ENCODE data around the gene ROBO1. TPM values are rescaled to one million over a fixed set of nuclear protein-coding genes. Genes with fewer than 3 reads are reported as not detected.

Gene ROBO1
- total RNA-seq, 1 donor from 2014 or later: 31.7 TPM

GRCh38 chr3:78940626-78941025, 827.2 kb downstream of the ROBO1 start:
- ATAC-seq (no peak), DNase-seq (ENCODE audit: low spot score) (no peak)
- intact Hi-C loops (cut with DNase I): no loop called here

GRCh38 chr3:78940128-78940527, 827.7 kb downstream of the ROBO1 start:
- intact Hi-C loops (cut with DNase I): no loop called here
- no peak for DNase-seq (ENCODE audit: low spot score)
- no peak for ATAC-seq

GRCh38 chr3:78937475-78937874, 830.3 kb downstream of the ROBO1 start:
- DNase-seq (ENCODE audit: low spot score): no peak
- no peak for ATAC-seq
- intact Hi-C loops (cut with DNase I): no loop called here

GRCh38 chr3:78927759-78928158, 840.0 kb downstream of the ROBO1 start:
- ATAC-seq: no peak
- intact Hi-C loops (cut with DNase I): no loop called here

GRCh38 chr3:78926523-78926922, 841.3 kb downstream of the ROBO1 start:
- intact Hi-C loops (cut with DNase I): no loop called here
- ATAC-seq: no peak
- no peak for DNase-seq (ENCODE audit: low spot score)

More at GRCh38 chr3:78927759-78928158, 840.0 kb downstream of the ROBO1 start:
- no peak for DNase-seq (ENCODE audit: low spot score)

- ATAC-seq (no peak), DNase-seq (ENCODE audit: low spot score) (no peak)
- intact Hi-C loops (cut with DNase I): no loop called here
Measured at GRCh38 chr3:78924711-78925110, 843.1 kb downstream of the ROBO1 start.

GRCh38 chr3:78919021-78919755, 848.6 kb downstream of the ROBO1 start:
- no peak for ATAC-seq
- intact Hi-C loops (cut with DNase I): no loop called here
- no peak for DNase-seq (ENCODE audit: low spot score)

- DNase-seq (ENCODE audit: low spot score) (no peak), ATAC-seq (no peak)
- intact Hi-C loops (cut with DNase I): no loop called here
Measured at GRCh38 chr3:78918361-78919020, 849.3 kb downstream of the ROBO1 start.

- intact Hi-C loops (cut with DNase I): no loop called here
- no peak for ATAC-seq
Measured at GRCh38 chr3:78917536-78917935, 850.3 kb downstream of the ROBO1 start.

GRCh38 chr3:78913711-78914110, 854.1 kb downstream of the ROBO1 start:
- intact Hi-C loops (cut with DNase I): no loop called here
- ATAC-seq (no peak), DNase-seq (ENCODE audit: low spot score) (no peak)

More at GRCh38 chr3:78917536-78917935, 850.3 kb downstream of the ROBO1 start:
- DNase-seq (ENCODE audit: low spot score): no peak

- no peak for ATAC-seq
- no peak for DNase-seq (ENCODE audit: low spot score)
- intact Hi-C loops (cut with DNase I): no loop called here
Measured at GRCh38 chr3:78912687-78913086, 855.1 kb downstream of the ROBO1 start.

GRCh38 chr3:78912259-78912658, 855.5 kb downstream of the ROBO1 start:
- DNase-seq (ENCODE audit: low spot score): no peak
- intact Hi-C loops (cut with DNase I): no loop called here
- no peak for ATAC-seq

- ATAC-seq (no peak), DNase-seq (ENCODE audit: low spot score) (no peak)
- intact Hi-C loops (cut with DNase I): no loop called here
Measured at GRCh38 chr3:78911394-78911793, 856.4 kb downstream of the ROBO1 start.

- intact Hi-C loops (cut with DNase I): no loop called here
- no peak for ATAC-seq
- no peak for DNase-seq (ENCODE audit: low spot score)
Measured at GRCh38 chr3:78908236-78908635, 859.6 kb downstream of the ROBO1 start.

GRCh38 chr3:78907367-78907766, 860.4 kb downstream of the ROBO1 start:
- no peak for DNase-seq (ENCODE audit: low spot score)
- intact Hi-C loops (cut with DNase I): no loop called here
- no peak for ATAC-seq

- no peak for DNase-seq (ENCODE audit: low spot score)
- ATAC-seq: no peak
- intact Hi-C loops (cut with DNase I): no loop called here
Measured at GRCh38 chr3:78906930-78907329, 860.9 kb downstream of the ROBO1 start.

GRCh38 chr3:78906245-78906644, 861.6 kb downstream of the ROBO1 start:
- intact Hi-C loops (cut with DNase I): no loop called here
- ATAC-seq (no peak), DNase-seq (ENCODE audit: low spot score) (no peak)

- DNase-seq (ENCODE audit: low spot score) (no peak), ATAC-seq (no peak)
- intact Hi-C loops (cut with DNase I): no loop called here
Measured at GRCh38 chr3:78905700-78906099, 862.1 kb downstream of the ROBO1 start.

GRCh38 chr3:78901544-78901943, 866.3 kb downstream of the ROBO1 start:
- intact Hi-C loops (cut with DNase I): no loop called here
- ATAC-seq (no peak), DNase-seq (ENCODE audit: low spot score) (no peak)

GRCh38 chr3:78900880-78901279, 866.9 kb downstream of the ROBO1 start:
- ATAC-seq (no peak), DNase-seq (ENCODE audit: low spot score) (no peak)
- intact Hi-C loops (cut with DNase I): no loop called here

GRCh38 chr3:78900426-78900825, 867.4 kb downstream of the ROBO1 start:
- DNase-seq (ENCODE audit: low spot score) (no peak), ATAC-seq (no peak)
- intact Hi-C loops (cut with DNase I): no loop called here

All from sciatic nerve (tissue), 2 donors.